ENCODE results near the gene CSRP1. TPM values are rescaled to one million over a fixed set of nuclear protein-coding genes. Genes with fewer than 3 reads are reported as not detected.

CSRP1 gene
- 23.8 and 34.7 TPM in 2 replicates for total RNA-seq
- total RNA-seq (2013), result 26.8 TPM
- polyA plus RNA-seq, result 26.4 and 36.7 TPM in 2 replicates
- 26.1 and 29.5 TPM in 2 replicates for polyA minus RNA-seq

DNA sequence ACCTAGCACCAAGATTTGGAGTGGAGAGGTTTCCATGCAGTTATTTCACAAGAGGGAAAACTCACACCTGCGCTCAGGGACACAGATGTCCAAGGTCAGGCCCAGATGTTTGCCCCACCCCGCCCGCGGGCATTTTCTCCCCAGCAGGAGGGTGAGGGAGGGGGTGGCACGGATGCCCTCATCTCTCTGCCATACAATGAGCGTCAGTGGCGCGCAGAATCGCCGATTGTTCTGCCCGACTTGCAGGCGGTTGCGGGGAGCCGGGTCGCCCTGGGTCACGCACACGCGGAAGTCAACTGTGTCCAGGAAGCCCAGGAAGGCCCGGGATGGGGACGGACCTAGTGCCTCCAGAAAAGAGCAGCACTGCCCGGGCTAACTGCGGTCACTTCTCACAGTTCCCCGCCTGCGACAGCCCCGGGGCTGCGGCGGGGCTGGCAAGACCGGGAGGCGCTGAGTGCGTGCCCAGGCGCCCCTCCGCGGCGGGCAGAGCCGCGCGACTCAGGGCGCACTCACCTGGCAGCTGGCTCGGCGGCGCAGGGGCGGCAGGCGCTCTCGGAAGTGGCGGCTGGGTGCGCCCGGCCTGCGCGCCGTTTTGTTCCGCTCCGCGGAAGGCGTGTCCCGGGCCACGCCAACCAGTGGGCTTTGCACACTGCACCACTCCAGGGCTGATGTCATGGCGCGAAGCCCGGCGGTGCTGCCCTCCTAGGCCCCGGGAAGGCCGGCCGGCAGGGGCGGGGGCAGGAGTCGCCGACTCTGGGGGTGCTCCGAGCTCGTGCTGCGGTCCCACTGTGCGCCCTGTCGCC is at the start of gene CSRP1:
CSRP1 (minus strand) TSS at position 567 of the 803 bp plus-strand sequence. CDS start 10,820 bp downstream, outside the sequence.
- peak within 1 kb of the TSS; percentile 98 for H3K4me2 ChIP-seq (replicated peaks; ENCODE audit: low read depth, low read length, poor library complexity, severe bottlenecking)
- peaks cover 35% of the 10 kb centered on the region for H3K4me1 Mint-ChIP-seq

More for the DNA sequence above, at the start of gene CSRP1:
- intact Hi-C loops (cut with micrococcal nuclease), result loop anchor here (1.0 to 5.0 kb wide), 2 partner anchors 24 to 656 kb away; partner anchors contain the start of gene PTPN7
- Histone ChIP-seq H2AFZ (ENCODE audit: insufficient read depth, low read depth, low read length, poor library complexity, severe bottlenecking) (peak within 1 kb of the TSS; percentile 92), H3K27me3 (replicated peaks in 1 of 4; ENCODE audit: control extremely low read depth in 1 of 4, control insufficient read depth in 3 of 4, insufficient read depth in 4 of 4, low read length in 3 of 4) (no peaks in the 10 kb centered on the region), H3K4me3 (ENCODE audit: control extremely low read depth in 1 of 5, extremely low read depth in 1 of 5, insufficient read depth in 1 of 5, low read depth in 2 of 5, low read length in 4 of 5) (peak within 1 kb of the TSS; percentile 26 to 87 (median 67)), H3K9me3 (ENCODE audit: control extremely low read depth in 1 of 3, control insufficient read depth in 2 of 3, insufficient read depth in 1 of 3, low read length in 2 of 3) (no peaks in the 10 kb centered on the region), H3K79me2 (ENCODE audit: control insufficient read depth, insufficient read depth, low read length) (peaks cover 22% of the 10 kb centered on the region), H3K9ac (ENCODE audit: low read length) (peak within 1 kb of the TSS; percentile 84), H3K4me1 (ENCODE audit: control insufficient read depth in 2 of 2, insufficient read depth in 2 of 2, low read length in 2 of 2) (peaks cover 20 to 28% of the 10 kb centered on the region in 2 donors), H3K36me3 (replicated peaks in 1 of 2; ENCODE audit: control extremely low read depth in 1 of 2, control insufficient read depth in 1 of 2, extremely low read depth in 1 of 2, insufficient read depth in 2 of 2, low read length in 1 of 2) (no peaks in the 10 kb centered on the region), H4K20me1 (ENCODE audit: control insufficient read depth, insufficient read depth, low read length, poor library complexity, severe bottlenecking) (no peaks in the 10 kb centered on the region), H3K27ac (ENCODE audit: low read length in 2 of 2) (peak within 1 kb of the TSS; percentile 12 to 67)
- ChIA-PET CTCF (interaction anchor here (0.8 to 2.0 kb wide), 4 partner anchors 9 to 33 kb away, joined by 3 to 25 read pairs (median 4); no protein-coding TSS in a partner anchor), POLR2A (interaction anchor here (1.1 kb wide), 2 partner anchors 25 to 29 kb away, joined by 3 to 4 read pairs; no protein-coding TSS in a partner anchor)
- peak within 1 kb of the TSS; percentile 86 for H3K27ac Mint-ChIP-seq
- TF ChIP-seq, protein P1, sequence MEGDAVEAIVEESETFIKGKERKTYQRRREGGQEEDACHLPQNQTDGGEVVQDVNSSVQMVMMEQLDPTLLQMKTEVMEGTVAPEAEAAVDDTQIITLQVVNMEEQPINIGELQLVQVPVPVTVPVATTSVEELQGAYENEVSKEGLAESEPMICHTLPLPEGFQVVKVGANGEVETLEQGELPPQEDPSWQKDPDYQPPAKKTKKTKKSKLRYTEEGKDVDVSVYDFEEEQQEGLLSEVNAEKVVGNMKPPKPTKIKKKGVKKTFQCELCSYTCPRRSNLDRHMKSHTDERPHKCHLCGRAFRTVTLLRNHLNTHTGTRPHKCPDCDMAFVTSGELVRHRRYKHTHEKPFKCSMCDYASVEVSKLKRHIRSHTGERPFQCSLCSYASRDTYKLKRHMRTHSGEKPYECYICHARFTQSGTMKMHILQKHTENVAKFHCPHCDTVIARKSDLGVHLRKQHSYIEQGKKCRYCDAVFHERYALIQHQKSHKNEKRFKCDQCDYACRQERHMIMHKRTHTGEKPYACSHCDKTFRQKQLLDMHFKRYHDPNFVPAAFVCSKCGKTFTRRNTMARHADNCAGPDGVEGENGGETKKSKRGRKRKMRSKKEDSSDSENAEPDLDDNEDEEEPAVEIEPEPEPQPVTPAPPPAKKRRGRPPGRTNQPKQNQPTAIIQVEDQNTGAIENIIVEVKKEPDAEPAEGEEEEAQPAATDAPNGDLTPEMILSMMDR (IDR thresholded peaks at IDR 0.05), result peak; percentile 3
- no peak for TF ChIP-seq EZH2 (IDR thresholded peaks at IDR 0.05; ENCODE audit: borderline replicate concordance, insufficient read depth, low read depth, low read length, poor library complexity, severe bottlenecking)
- no peaks in the 10 kb centered on the region for H3K27me3 Mint-ChIP-seq
- DNase-seq, result peak; percentile 85
- H3K9me3 Mint-ChIP-seq (ENCODE audit: insufficient read depth), result no peaks in the 10 kb centered on the region
- peak within 1 kb of the TSS; percentile 94 for H3K4me3 Mint-ChIP-seq
- peak; percentile 96 for ATAC-seq (ENCODE audit: low read depth)
- WGBS (ENCODE audit: insufficient coverage), result under 1% methylated on average over 71 of the region's 71 CpGs
